Smooth muscle cell (in vitro differentiated cells): Measurements from ENCODE around the gene FAM193B. TPM values are rescaled to one million over a fixed set of nuclear protein-coding genes. Genes with fewer than 3 reads are reported as not detected.

Experiments
- DNase-seq: peaks from one replicate; lab custom pipeline; 2025; ENCODE audit not compliant: unreplicated experiment; lab: John Stamatoyannopoulos, UW
- H2AFZ ChIP-seq: fragments of 200-600 bp; sonication (generic); 2 replicates; pipeline ENCODE4 v1.6.0; 2016; ENCODE audit warnings: antibody characterized with exemption, low read depth, mild to moderate bottlenecking
- H3F3A ChIP-seq: fragments of 200-600 bp; sonication (generic); 2 replicates; pipeline ENCODE4 v1.6.0; 2017; ENCODE audit warnings: antibody characterized with exemption, low read depth
- H3K27ac ChIP-seq: fragments of 200-600 bp; sonication (generic); 2 replicates; pipeline ENCODE4 v1.5.1; 2016; ENCODE audit warnings: low read depth, mild to moderate bottlenecking
- H3K27me3 ChIP-seq: fragments of 200-600 bp; sonication (generic); 2 replicates; pipeline ENCODE4 v1.6.1; 2016; ENCODE audit warnings: low read depth, mild to moderate bottlenecking
- H3K36me3 ChIP-seq: fragments of 200-600 bp; sonication (generic); 2 replicates; pipeline ENCODE4 v1.5.1; 2016; ENCODE audit warnings: low read depth
- H3K4me1 ChIP-seq: fragments of 200-600 bp; sonication (generic); 2 replicates; pipeline ENCODE4 v1.5.1; 2016; ENCODE audit warnings: low read depth
- H3K4me2 ChIP-seq: fragments of 200-600 bp; sonication (generic); 2 replicates; pipeline ENCODE4 v1.6.0; 2016; ENCODE audit warnings: mild to moderate bottlenecking
- H3K4me3 ChIP-seq: fragments of 200-600 bp; sonication (generic); 2 replicates; pipeline ENCODE4 v1.5.1; 2016; ENCODE audit warnings: mild to moderate bottlenecking
- H3K79me2 ChIP-seq: fragments of 200-600 bp; sonication (generic); 2 replicates; pipeline ENCODE4 v1.6.0; 2016; ENCODE audit warnings: low read depth, mild to moderate bottlenecking
- H3K9ac ChIP-seq: fragments of 200-600 bp; sonication (generic); 2 replicates; pipeline ENCODE4 v1.6.0; 2016; ENCODE audit warnings: low read depth
- H3K9me3 ChIP-seq: fragments of 200-600 bp; sonication (generic); replicated peaks from 2 replicates; pipeline ENCODE4 v1.5.1; 2016; ENCODE audit warnings: low read depth
- H4K20me1 ChIP-seq: fragments of 200-600 bp; sonication (generic); 2 replicates; pipeline ENCODE4 v1.6.0; 2016; ENCODE audit warnings: low read depth
- WGBS: methylation state at CpG from one replicate; pipeline ENCODE4 v1.1.7; 2016; ENCODE audit warnings: low lambda C conversion rate; 5-methylcytosine and 5-hydroxymethylcytosine counted together
- polyA plus RNA-seq: library from polyadenylated mRNA; unstranded; fragments of >200 nt; fragmentation: Nextera tagmentation; extraction: Ambion mirVana; gene quantifications from 2 replicates; pipeline ENCODE4 v1.2.1, GENCODE V29; 2016
- total RNA-seq: library from RNA; depleted of rRNA; stranded (reverse); fragments of >200 nt; gene quantifications from 2 replicates; pipeline ENCODE4 v1.2.3, GENCODE V29; 2014
- TF ChIP-seq, protein P1 (sequence below): fragments of 200-600 bp; sonication (generic); IDR thresholded peaks from 2 replicates; pipeline ENCODE4 v1.5.1; 2017; ENCODE audit warnings: borderline replicate concordance, mild to moderate bottlenecking, antibody characterized with exemption; ENCODE audit not compliant: insufficient read depth, poor library complexity, severe bottlenecking

Gene FAM193B
- total and polyA plus RNA-seq, 2 experiments from 2014 or later, result 28.3 to 42.8 TPM

DNA sequence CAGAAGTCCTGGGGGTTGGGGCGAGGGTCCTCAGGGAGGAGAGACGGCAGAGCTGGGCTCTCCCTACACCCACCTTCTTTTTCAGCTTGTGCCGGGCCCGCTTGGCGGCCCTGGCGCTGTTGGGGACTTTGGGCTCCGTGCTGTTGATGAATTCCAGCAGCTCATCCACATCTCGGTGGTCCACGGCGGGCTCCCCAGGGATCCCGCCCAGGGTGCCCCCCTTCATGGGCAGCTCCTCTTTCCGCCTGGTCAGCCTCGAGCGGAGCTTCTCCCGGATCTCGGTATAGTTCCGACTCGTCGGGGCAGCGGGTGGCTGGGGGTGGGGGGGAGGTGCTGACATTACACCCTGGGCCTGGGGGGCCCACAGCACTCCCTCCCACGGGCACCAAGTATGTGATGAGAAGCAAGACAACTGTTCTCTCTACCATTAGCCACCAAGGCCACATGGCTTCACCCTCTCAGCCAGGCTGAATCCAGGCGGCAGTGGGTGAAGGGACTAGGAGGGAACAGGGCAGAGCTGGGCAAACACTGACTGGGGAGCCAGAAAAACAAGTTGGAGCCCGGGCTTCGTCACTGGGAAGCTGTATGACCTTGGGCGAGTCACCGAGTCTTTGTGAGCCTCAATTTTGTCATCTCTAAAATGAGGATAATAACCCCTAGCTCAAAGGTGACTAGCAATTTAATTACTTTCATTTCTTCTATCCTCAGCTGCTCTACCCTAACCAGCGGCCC lies 23.0 kb downstream of the FAM193B start:
- Histone ChIP-seq H3K4me2 (no peak overlapping the region), H4K20me1 (peaks cover 33% of the 10 kb centered on the region), H3K9ac (no peak overlapping the region), H3K27me3 (no peaks in the 10 kb centered on the region), H3K4me1 (no peaks in the 10 kb centered on the region), H3K4me3 (no peak overlapping the region), H3K36me3 (peaks cover 8% of the 10 kb centered on the region), H3K27ac (no peak overlapping the region), H3F3A (no peaks in the 10 kb centered on the region), H2AFZ (no peak overlapping the region), H3K79me2 (peaks cover 19% of the 10 kb centered on the region), H3K9me3 (no peaks in the 10 kb centered on the region)
- WGBS, result 98% methylated on average over 18 of the region's 27 CpGs
- no peak for DNase-seq
- TF ChIP-seq, protein P1, sequence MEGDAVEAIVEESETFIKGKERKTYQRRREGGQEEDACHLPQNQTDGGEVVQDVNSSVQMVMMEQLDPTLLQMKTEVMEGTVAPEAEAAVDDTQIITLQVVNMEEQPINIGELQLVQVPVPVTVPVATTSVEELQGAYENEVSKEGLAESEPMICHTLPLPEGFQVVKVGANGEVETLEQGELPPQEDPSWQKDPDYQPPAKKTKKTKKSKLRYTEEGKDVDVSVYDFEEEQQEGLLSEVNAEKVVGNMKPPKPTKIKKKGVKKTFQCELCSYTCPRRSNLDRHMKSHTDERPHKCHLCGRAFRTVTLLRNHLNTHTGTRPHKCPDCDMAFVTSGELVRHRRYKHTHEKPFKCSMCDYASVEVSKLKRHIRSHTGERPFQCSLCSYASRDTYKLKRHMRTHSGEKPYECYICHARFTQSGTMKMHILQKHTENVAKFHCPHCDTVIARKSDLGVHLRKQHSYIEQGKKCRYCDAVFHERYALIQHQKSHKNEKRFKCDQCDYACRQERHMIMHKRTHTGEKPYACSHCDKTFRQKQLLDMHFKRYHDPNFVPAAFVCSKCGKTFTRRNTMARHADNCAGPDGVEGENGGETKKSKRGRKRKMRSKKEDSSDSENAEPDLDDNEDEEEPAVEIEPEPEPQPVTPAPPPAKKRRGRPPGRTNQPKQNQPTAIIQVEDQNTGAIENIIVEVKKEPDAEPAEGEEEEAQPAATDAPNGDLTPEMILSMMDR, result no peak

DNA sequence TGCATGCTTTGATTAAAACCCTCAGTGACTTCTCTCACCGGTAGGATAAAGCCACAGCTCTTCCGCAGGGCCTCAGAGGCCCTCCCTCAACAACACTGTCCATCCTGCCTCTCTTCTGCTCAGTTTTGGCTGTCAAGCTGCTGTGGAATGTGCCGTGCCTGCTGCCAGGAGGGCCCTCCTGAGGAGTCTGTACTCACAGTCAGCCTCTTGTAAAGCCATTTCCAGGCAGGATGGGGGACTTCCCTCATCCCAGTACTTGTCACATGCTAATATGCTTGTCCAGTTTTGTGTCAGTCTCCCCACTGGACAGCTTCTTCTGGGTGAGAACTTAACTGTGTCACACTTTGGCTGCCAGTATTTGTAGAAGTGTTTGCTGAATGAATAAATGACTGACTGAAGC lies 23.7 kb downstream of the FAM193B start:
- H3K9me3 ChIP-seq, result no peaks in the 10 kb centered on the region
- no peak overlapping the region for H3K4me2 ChIP-seq
- H3K4me1 ChIP-seq, result no peaks in the 10 kb centered on the region
- no peak overlapping the region for H3K27ac ChIP-seq
- no peak overlapping the region for H3K4me3 ChIP-seq
- H3K9ac ChIP-seq, result no peak overlapping the region
- peaks cover 33% of the 10 kb centered on the region for H4K20me1 ChIP-seq
- H3K36me3 ChIP-seq, result peaks cover 6% of the 10 kb centered on the region
- 80% methylated on average over 3 of the region's 3 CpGs for WGBS
- no peak overlapping the region for H2AFZ ChIP-seq
- no peaks in the 10 kb centered on the region for H3K27me3 ChIP-seq
- DNase-seq, result no peak
- peaks cover 12% of the 10 kb centered on the region for H3K79me2 ChIP-seq
- H3F3A ChIP-seq, result no peaks in the 10 kb centered on the region
- TF ChIP-seq, protein P1, result no peak

DNA sequence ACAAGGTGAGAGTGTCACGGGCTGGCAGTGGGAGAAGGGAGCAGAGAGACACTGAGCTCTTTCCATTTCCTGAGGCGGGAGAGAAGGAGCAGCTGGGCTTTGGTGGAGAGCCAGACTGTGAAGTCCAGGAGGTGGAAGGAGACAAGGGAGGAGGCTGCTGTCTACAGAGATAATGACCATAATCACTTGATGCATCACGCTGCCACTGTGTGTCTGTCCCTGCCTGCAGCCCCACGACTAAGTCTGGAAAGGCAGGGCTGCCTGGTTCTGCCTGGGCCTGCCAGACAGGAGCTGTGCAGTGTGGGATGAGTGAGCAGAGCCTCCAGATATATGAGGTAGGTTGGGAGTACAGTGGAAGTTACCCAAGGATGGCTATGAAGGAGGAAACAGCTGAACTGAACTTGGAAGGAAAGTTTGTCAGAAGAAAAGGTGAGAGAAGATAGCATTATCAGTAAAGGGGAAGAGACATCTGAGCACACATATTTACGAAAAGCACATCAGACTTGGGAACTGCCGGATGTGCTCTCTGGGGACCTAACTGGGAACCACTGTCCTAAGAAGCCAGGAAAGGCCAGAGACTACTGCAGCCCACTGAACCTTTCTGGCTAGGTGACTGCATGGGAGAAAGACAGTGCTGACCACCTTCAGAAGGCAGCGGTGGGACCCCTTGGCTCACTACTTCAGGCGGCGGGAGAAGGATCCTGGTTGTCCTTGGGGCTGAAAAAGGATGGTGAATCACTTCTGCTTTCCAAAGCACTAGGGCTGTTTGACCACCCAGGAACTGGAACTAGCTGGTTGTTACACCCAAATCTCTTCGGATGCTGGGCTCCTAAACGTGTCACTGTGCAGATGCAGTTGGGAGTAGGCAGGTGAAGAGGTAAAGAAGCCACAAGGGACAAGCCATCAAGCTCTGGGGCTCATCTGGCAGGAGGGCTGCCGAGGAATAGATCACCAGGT lies 24.8 kb downstream of the FAM193B start:
- peaks cover 23% of the 10 kb centered on the region for H4K20me1 ChIP-seq
- H3K27me3 ChIP-seq, result no peaks in the 10 kb centered on the region
- no peak overlapping the region for H3K4me3 ChIP-seq
- H3K4me1 ChIP-seq, result no peaks in the 10 kb centered on the region
- H3K27ac ChIP-seq, result peak overlapping the region; percentile 7
- H3K9me3 ChIP-seq, result no peaks in the 10 kb centered on the region
- H3K36me3 ChIP-seq, result no peaks in the 10 kb centered on the region
- 85% methylated on average over 12 of the region's 12 CpGs for WGBS
- H3K9ac ChIP-seq, result no peak overlapping the region
- H3F3A ChIP-seq, result no peaks in the 10 kb centered on the region
- no peak for DNase-seq
- TF ChIP-seq, protein P1, result no peak
- H2AFZ ChIP-seq, result no peak overlapping the region
- H3K79me2 ChIP-seq, result peaks cover 2% of the 10 kb centered on the region
- H3K4me2 ChIP-seq, result no peak overlapping the region
